HEK293 (cell line): ENCODE measurements around the gene DOCK9.

Experiments
- CTCF ChIP-seq: fragments of 450-650 bp; formaldehyde crosslinking; IDR thresholded peaks from 2 replicates; pipeline ENCODE4 v1.5.1; 2016; ENCODE audit warnings: missing biosample characterization, missing genetic modification characterization
- FEZF1 ChIP-seq: fragments of 450-650 bp; formaldehyde crosslinking; IDR thresholded peaks from 2 replicates; pipeline ENCODE4 v1.5.1; 2016; ENCODE audit warnings: missing biosample characterization, missing genetic modification characterization
- PRDM4 ChIP-seq: fragments of 450-650 bp; formaldehyde crosslinking; IDR thresholded peaks from 2 replicates; pipeline ENCODE4 v1.5.1; 2017; ENCODE audit warnings: missing biosample characterization, missing genetic modification characterization
- SP2 ChIP-seq: fragments of 450-650 bp; formaldehyde crosslinking; IDR thresholded peaks from 2 replicates; pipeline ENCODE4 v1.5.1; 2016; ENCODE audit warnings: missing biosample characterization, missing genetic modification characterization
- YY1 ChIP-seq: fragments of 450-650 bp; formaldehyde crosslinking; IDR thresholded peaks from 2 replicates; pipeline ENCODE4 v1.5.1; 2018; ENCODE audit warnings: missing biosample characterization, missing genetic modification characterization
- ZBTB17 ChIP-seq: fragments of 450-650 bp; formaldehyde crosslinking; IDR thresholded peaks from 2 replicates; pipeline ENCODE4 v1.5.1; 2016; ENCODE audit warnings: missing biosample characterization, missing genetic modification characterization
- ZBTB8A ChIP-seq: fragments of 450-650 bp; formaldehyde crosslinking; IDR thresholded peaks from 2 replicates; pipeline ENCODE4 v1.5.1; 2016; ENCODE audit warnings: missing biosample characterization, missing genetic modification characterization
- ZNF175 ChIP-seq: fragments of 450-650 bp; formaldehyde crosslinking; IDR thresholded peaks from 2 replicates; pipeline ENCODE4 v1.5.1; 2016; ENCODE audit warnings: missing biosample characterization, missing genetic modification characterization
- ZNF24 ChIP-seq: fragments of 450-650 bp; formaldehyde crosslinking; IDR thresholded peaks from 2 replicates; pipeline ENCODE4 v1.5.1; 2016; ENCODE audit warnings: missing biosample characterization, missing genetic modification characterization
- ZNF274 ChIP-seq, 2 experiments: fragments of 200-500 bp in 1 of 2; fragments of 450-650 bp in 1 of 2; sonication (Bioruptor generic) in 1 of 2; formaldehyde crosslinking in 1 of 2; IDR thresholded peaks; 2 replicates each; pipeline versions ENCODE4 v1.5.1 to v1.6.1; 2014 to 2016; ENCODE audit warnings: borderline replicate concordance in 1 of 2, inconsistent platforms in 1 of 2, low read length in 1 of 2, missing biosample characterization in 1 of 2, missing genetic modification characterization in 1 of 2
- ZNF473 ChIP-seq: fragments of 450-650 bp; formaldehyde crosslinking; IDR thresholded peaks from 2 replicates; pipeline ENCODE4 v1.5.1; 2017; ENCODE audit warnings: missing biosample characterization, missing genetic modification characterization
- TF ChIP-seq, protein P1 (sequence below): fragments of 450-650 bp; formaldehyde crosslinking; IDR thresholded peaks from 2 replicates; pipeline ENCODE4 v1.5.1; 2016; ENCODE audit warnings: missing biosample characterization, missing genetic modification characterization, low read depth
- TF ChIP-seq, protein P2 (sequence below): fragments of 450-650 bp; formaldehyde crosslinking; IDR thresholded peaks from 2 replicates; pipeline ENCODE4 v1.5.1; 2016; ENCODE audit warnings: missing biosample characterization, missing genetic modification characterization

DNA sequence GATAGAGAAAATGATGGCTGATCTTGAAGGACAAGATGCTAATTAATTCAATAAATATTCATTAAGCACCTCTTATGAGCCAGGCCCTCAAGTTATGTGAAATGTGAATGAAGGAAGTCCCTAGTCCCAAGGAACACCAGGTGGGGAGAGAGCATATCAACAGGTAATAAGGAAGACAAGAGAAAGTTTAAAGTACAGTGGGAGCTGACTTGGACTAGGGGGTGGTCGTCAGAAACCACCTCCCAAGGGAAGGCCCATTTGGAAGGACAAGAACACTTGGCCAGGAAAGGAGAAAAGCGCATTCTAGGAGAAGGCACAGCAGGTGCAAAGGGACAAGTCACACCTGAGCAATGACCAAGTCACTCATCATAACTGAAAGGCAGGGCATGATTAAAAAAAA, 72.7 kb downstream of the DOCK9 start:
- no peak for TF ChIP-seq ZBTB8A (tag by site-specific recombination)
- TF ChIP-seq YY1, result no peak
- TF ChIP-seq ZNF24 (tag by site-specific recombination), result no peak
- TF ChIP-seq CTCF (tag by site-specific recombination), result no peak
- TF ChIP-seq, protein P1, sequence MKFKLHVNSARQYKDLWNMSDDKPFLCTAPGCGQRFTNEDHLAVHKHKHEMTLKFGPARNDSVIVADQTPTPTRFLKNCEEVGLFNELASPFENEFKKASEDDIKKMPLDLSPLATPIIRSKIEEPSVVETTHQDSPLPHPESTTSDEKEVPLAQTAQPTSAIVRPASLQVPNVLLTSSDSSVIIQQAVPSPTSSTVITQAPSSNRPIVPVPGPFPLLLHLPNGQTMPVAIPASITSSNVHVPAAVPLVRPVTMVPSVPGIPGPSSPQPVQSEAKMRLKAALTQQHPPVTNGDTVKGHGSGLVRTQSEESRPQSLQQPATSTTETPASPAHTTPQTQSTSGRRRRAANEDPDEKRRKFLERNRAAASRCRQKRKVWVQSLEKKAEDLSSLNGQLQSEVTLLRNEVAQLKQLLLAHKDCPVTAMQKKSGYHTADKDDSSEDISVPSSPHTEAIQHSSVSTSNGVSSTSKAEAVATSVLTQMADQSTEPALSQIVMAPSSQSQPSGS (tag by site-specific recombination), result no peak
- no peak for TF ChIP-seq SP2 (tag by site-specific recombination)
- no peak for TF ChIP-seq PRDM4 (tag by site-specific recombination)
- no peak for TF ChIP-seq ZNF175 (tag by site-specific recombination)
- no peak for TF ChIP-seq ZNF473 (tag by site-specific recombination)
- no peak for TF ChIP-seq ZBTB17 (tag by site-specific recombination)
- no peak for TF ChIP-seq FEZF1
- TF ChIP-seq, protein P2, sequence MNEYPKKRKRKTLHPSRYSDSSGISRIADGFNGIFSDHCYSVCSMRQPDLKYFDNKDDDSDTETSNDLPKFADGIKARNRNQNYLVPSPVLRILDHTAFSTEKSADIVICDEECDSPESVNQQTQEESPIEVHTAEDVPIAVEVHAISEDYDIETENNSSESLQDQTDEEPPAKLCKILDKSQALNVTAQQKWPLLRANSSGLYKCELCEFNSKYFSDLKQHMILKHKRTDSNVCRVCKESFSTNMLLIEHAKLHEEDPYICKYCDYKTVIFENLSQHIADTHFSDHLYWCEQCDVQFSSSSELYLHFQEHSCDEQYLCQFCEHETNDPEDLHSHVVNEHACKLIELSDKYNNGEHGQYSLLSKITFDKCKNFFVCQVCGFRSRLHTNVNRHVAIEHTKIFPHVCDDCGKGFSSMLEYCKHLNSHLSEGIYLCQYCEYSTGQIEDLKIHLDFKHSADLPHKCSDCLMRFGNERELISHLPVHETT, result no peak
- TF ChIP-seq ZNF274 (IDR thresholded peaks at IDR 0.05; ENCODE audit: low read length), result no peak
- TF ChIP-seq ZNF274 (tag by site-specific recombination; IDR thresholded peaks at IDR 0.05; ENCODE audit: borderline replicate concordance), result no peak
